ENCODE measurements around the gene SLC18A3.

The SLC18A3 gene

GRCh38 chr10:49571388-49571787 is 38.7 kb upstream of the SLC18A3 start:
- TF ChIP-seq CTCF (IDR thresholded peaks at IDR 0.05; ENCODE audit: borderline replicate concordance, insufficient read depth, low read depth, low read length), result no peak
- H3K4me3 ChIP-seq (ENCODE audit: low read depth, low read length), result no peak overlapping the region

- TF ChIP-seq CTCF (IDR thresholded peaks at IDR 0.05; ENCODE audit: borderline replicate concordance, insufficient read depth, low read depth, low read length), result no peak
- H3K4me3 ChIP-seq (ENCODE audit: low read depth, low read length), result no peak overlapping the region
Observed at GRCh38 chr10:49572594-49573114, 37.5 kb upstream of the SLC18A3 start.

- TF ChIP-seq CTCF (IDR thresholded peaks at IDR 0.05; ENCODE audit: borderline replicate concordance, insufficient read depth, low read depth, low read length), result no peak
- no peak overlapping the region for H3K4me3 ChIP-seq (ENCODE audit: low read depth, low read length)
Observed at GRCh38 chr10:49575489-49576072, 34.5 kb upstream of the SLC18A3 start.

GRCh38 chr10:49577182-49577925 is 32.8 kb upstream of the SLC18A3 start:
- TF ChIP-seq CTCF (IDR thresholded peaks at IDR 0.05; ENCODE audit: borderline replicate concordance, insufficient read depth, low read depth, low read length), result no peak
- H3K4me3 ChIP-seq (ENCODE audit: low read depth, low read length), result no peak overlapping the region

- TF ChIP-seq CTCF (IDR thresholded peaks at IDR 0.05; ENCODE audit: borderline replicate concordance, insufficient read depth, low read depth, low read length), result no peak
Observed at GRCh38 chr10:49578392-49578791, 31.7 kb upstream of the SLC18A3 start.

GRCh38 chr10:49579621-49580020 is 30.5 kb upstream of the SLC18A3 start:
- H3K4me3 ChIP-seq (ENCODE audit: low read depth, low read length), result no peak overlapping the region
- no peak for TF ChIP-seq CTCF (IDR thresholded peaks at IDR 0.05; ENCODE audit: borderline replicate concordance, insufficient read depth, low read depth, low read length)

More at GRCh38 chr10:49578392-49578791, 31.7 kb upstream of the SLC18A3 start:
- no peak overlapping the region for H3K4me3 ChIP-seq (ENCODE audit: low read depth, low read length)

- H3K4me3 ChIP-seq (ENCODE audit: low read depth, low read length), result no peak overlapping the region
- TF ChIP-seq CTCF (IDR thresholded peaks at IDR 0.05; ENCODE audit: borderline replicate concordance, insufficient read depth, low read depth, low read length), result no peak
Observed at GRCh38 chr10:49585387-49585786, 24.7 kb upstream of the SLC18A3 start.
